ENCODE measurements around the gene PCLO.

PCLO gene

GRCh38 chr7:83162402-83163256 lies at the start of gene PCLO:
Gene PCLO (minus strand): TSS chr7:83162884. CDS start chr7:83162592, 292 bp downstream.
- peak; percentile 94 for DNase-seq

- DNase-seq = no peak
Measured at GRCh38 chr7:83211685-83212084, 49.0 kb upstream of the PCLO start.

GRCh38 chr7:83210479-83210878 lies 47.8 kb upstream of the PCLO start:
- no peak for DNase-seq

GRCh38 chr7:83204715-83205114 lies 42.0 kb upstream of the PCLO start:
- no peak for DNase-seq

GRCh38 chr7:83201355-83201754 lies 38.7 kb upstream of the PCLO start:
- no peak for DNase-seq

- DNase-seq = no peak
Measured at GRCh38 chr7:83190659-83191389, 28.1 kb upstream of the PCLO start.

- DNase-seq = no peak
Measured at GRCh38 chr7:83178796-83179195, 16.1 kb upstream of the PCLO start.

- DNase-seq = no peak
Measured at GRCh38 chr7:83178066-83178465, 15.4 kb upstream of the PCLO start.

GRCh38 chr7:83173664-83174063 lies 11.0 kb upstream of the PCLO start:
- no peak for DNase-seq

- DNase-seq = no peak
Measured at GRCh38 chr7:83166781-83167180, 4.1 kb upstream of the PCLO start.

GRCh38 chr7:83161899-83162401 lies 734 bp downstream of the PCLO start:
- DNase-seq = no peak

GRCh38 chr7:83161186-83161585 lies 1.5 kb downstream of the PCLO start:
- no peak for DNase-seq

- DNase-seq = no peak
Measured at GRCh38 chr7:83159731-83160130, 3.0 kb downstream of the PCLO start.

- no peak for DNase-seq
Measured at GRCh38 chr7:83156006-83156405, 6.7 kb downstream of the PCLO start.

- no peak for DNase-seq
Measured at GRCh38 chr7:83155407-83155806, 7.3 kb downstream of the PCLO start.

- no peak for DNase-seq
Measured at GRCh38 chr7:83153419-83153818, 9.3 kb downstream of the PCLO start.

GRCh38 chr7:83150310-83150709 lies 12.4 kb downstream of the PCLO start:
- no peak for DNase-seq

- DNase-seq = no peak
Measured at GRCh38 chr7:83149466-83149865, 13.2 kb downstream of the PCLO start.

GRCh38 chr7:83148776-83149175 lies 13.9 kb downstream of the PCLO start:
- no peak for DNase-seq

GRCh38 chr7:83143107-83143506 lies 19.6 kb downstream of the PCLO start:
- no peak for DNase-seq

GRCh38 chr7:83142365-83142764 lies 20.3 kb downstream of the PCLO start:
- no peak for DNase-seq

GRCh38 chr7:83141927-83142326 lies 20.8 kb downstream of the PCLO start:
- no peak for DNase-seq

- DNase-seq = no peak
Measured at GRCh38 chr7:83130623-83131545, 31.8 kb downstream of the PCLO start.
